ENCODE results near the gene SRPK2.

GRCh38 chr7:105305633-105306032, 83.1 kb downstream of the SRPK2 start:
- TF ChIP-seq, protein P1, sequence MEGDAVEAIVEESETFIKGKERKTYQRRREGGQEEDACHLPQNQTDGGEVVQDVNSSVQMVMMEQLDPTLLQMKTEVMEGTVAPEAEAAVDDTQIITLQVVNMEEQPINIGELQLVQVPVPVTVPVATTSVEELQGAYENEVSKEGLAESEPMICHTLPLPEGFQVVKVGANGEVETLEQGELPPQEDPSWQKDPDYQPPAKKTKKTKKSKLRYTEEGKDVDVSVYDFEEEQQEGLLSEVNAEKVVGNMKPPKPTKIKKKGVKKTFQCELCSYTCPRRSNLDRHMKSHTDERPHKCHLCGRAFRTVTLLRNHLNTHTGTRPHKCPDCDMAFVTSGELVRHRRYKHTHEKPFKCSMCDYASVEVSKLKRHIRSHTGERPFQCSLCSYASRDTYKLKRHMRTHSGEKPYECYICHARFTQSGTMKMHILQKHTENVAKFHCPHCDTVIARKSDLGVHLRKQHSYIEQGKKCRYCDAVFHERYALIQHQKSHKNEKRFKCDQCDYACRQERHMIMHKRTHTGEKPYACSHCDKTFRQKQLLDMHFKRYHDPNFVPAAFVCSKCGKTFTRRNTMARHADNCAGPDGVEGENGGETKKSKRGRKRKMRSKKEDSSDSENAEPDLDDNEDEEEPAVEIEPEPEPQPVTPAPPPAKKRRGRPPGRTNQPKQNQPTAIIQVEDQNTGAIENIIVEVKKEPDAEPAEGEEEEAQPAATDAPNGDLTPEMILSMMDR (IDR thresholded peaks at IDR 0.05), result no peak
- no peak for TF ChIP-seq POLR2AphosphoS5 (IDR thresholded peaks at IDR 0.05; ENCODE audit: low read depth, low read length)
